A549 (cell line): ENCODE data around the gene NKD1. TPM values are rescaled to one million over a fixed set of nuclear protein-coding genes. Genes with fewer than 3 reads are reported as not detected.
"Not testable (repeated sequence)": the region's sequence is repeated elsewhere in the genome, so short reads cannot be mapped to it uniquely, and the experiment has no call there.

Experiments
- ATAC-seq, 2 experiments: fragments of 200-7000 bp in 1 of 2; fragments of >200 bp in 1 of 2; cut with Nextera tagmentation in 1 of 2; cut with Tn5 transposase in 1 of 2; 3 replicates each; pipeline versions ENCODE4 v1.8.0 to v1.9.1; 2018 to 2020; ENCODE audit warnings: mild to moderate bottlenecking in 1 of 2, moderate library complexity in 1 of 2
- CTCF ChIA-PET: fragments of 300-600 bp; sonication (Branson Sonifier 250); formaldehyde crosslinking; extraction: SDS; loops from one replicate; lab custom pipeline; 2021; ENCODE audit warnings: antibody characterized with exemption, inconsistent platforms; lab: Yijun Ruan, JAX
- POLR2A ChIA-PET: fragments of 350-600 bp; formaldehyde crosslinking; extraction: SDS; loops from one replicate; lab custom pipeline; 2021; ENCODE audit warnings: antibody characterized with exemption, inconsistent platforms; lab: Yijun Ruan, JAX
- DNase-seq, 2 experiments: peaks; one replicate each; pipeline versions ENCODE4 v3.0.0 to v3.0.0-alpha.2; 2011 to 2016; ENCODE audit warnings: low read depth in 1 of 2, low spot score in 1 of 2
- FAIRE-seq: peaks from 2 replicates; lab custom pipeline; 2011; peaks lifted over from hg19 to GRCh38; lab: Jason Lieb, UNC
- H3K27ac ChIP-seq, 2 experiments: fragments of >200 bp; sonication (Bioruptor Twin); formaldehyde crosslinking; 3 replicates each; pipeline ENCODE4 v1.5.1; 2016 to 2017
- H3K4me1 ChIP-seq: fragments of >200 bp; sonication (Bioruptor Twin); formaldehyde crosslinking; 3 replicates; pipeline ENCODE4 v1.6.1; 2016
- H3K4me2 ChIP-seq: fragments of >200 bp; sonication (Bioruptor Twin); formaldehyde crosslinking; 3 replicates; pipeline ENCODE4 v1.6.1; 2016
- H3K4me3 ChIP-seq: fragments of >200 bp; sonication (Bioruptor Twin); formaldehyde crosslinking; 3 replicates; pipeline ENCODE4 v1.5.1; 2016
- H3K9me3 ChIP-seq: fragments of >200 bp; sonication (Bioruptor Twin); formaldehyde crosslinking; 3 replicates; pipeline ENCODE4 v1.6.1; 2016
- CTCF ChIP-seq: fragments of >200 bp; sonication (Bioruptor Twin); formaldehyde crosslinking; IDR thresholded peaks from 3 replicates; pipeline ENCODE4 v1.5.1; 2016
- EHF ChIP-seq: fragments of 250-450 bp; sonication (Bioruptor Pico); IDR thresholded peaks from 2 replicates; pipeline ENCODE4 v1.5.0; 2020; ENCODE audit warnings: mild to moderate bottlenecking
- EP300 ChIP-seq, 2 experiments: fragments of >200 bp; sonication (Bioruptor Twin); formaldehyde crosslinking; IDR thresholded peaks; 2 replicates in 1 of 2; 3 replicates in 1 of 2; pipeline ENCODE4 v1.6.1; 2016 to 2017
- FOXS1 ChIP-seq: fragments of 250-450 bp; sonication (Bioruptor Pico); IDR thresholded peaks from 2 replicates; pipeline ENCODE4 v1.5.0; 2020; ENCODE audit warnings: mild to moderate bottlenecking, moderate library complexity
- HDAC2 ChIP-seq: fragments of 200-600 bp; sonication (generic); IDR thresholded peaks from 2 replicates; pipeline ENCODE4 v1.6.1; 2016
- HEYL ChIP-seq: fragments of 250-450 bp; sonication (Bioruptor Pico); IDR thresholded peaks from 2 replicates; pipeline ENCODE4 v1.8.0; 2021; ENCODE audit warnings: mild to moderate bottlenecking, moderate library complexity
- KDM1A ChIP-seq: fragments of 200-600 bp; sonication (generic); IDR thresholded peaks from 2 replicates; pipeline ENCODE4 v1.6.1; 2016; ENCODE audit warnings: low read depth, mild to moderate bottlenecking
- MAFK ChIP-seq: fragments of 450-650 bp; IDR thresholded peaks from 2 replicates; pipeline ENCODE4 v1.6.1; 2014; ENCODE audit not compliant: partially characterized antibody
- MAX ChIP-seq: IDR thresholded peaks from 2 replicates; pipeline ENCODE4 v1.6.1; 2012
- NR3C1 ChIP-seq: fragments of >200 bp; sonication (Bioruptor Twin); formaldehyde crosslinking; IDR thresholded peaks from 3 replicates; pipeline ENCODE4 v1.6.1; 2017
- PHF8 ChIP-seq: fragments of 200-600 bp; sonication (generic); IDR thresholded peaks from 2 replicates; pipeline ENCODE4 v1.6.1; 2016; ENCODE audit warnings: low read depth, mild to moderate bottlenecking, antibody characterized with exemption, moderate library complexity, borderline replicate concordance
- POLR2AphosphoS2 ChIP-seq: conservative IDR thresholded peaks from 2 replicates; pipeline ENCODE4 v1.6.1; 2012; ENCODE audit warnings: low read length, improper control_type of control experiment, inconsistent platforms
- RFX5 ChIP-seq: fragments of 450-650 bp; IDR thresholded peaks from 2 replicates; pipeline ENCODE4 v1.7.1; 2014; ENCODE audit warnings: antibody characterized with exemption, mild to moderate bottlenecking, moderate library complexity
- TP53 ChIP-seq: fragments of 250-450 bp; sonication (Bioruptor Pico); IDR thresholded peaks from 2 replicates; pipeline ENCODE4 v1.5.0; 2021; ENCODE audit warnings: mild to moderate bottlenecking, moderate library complexity
- ZNF302 ChIP-seq: fragments of 250-450 bp; sonication (Bioruptor Pico); IDR thresholded peaks from 2 replicates; pipeline ENCODE4 v1.9.0; 2021; ENCODE audit warnings: inconsistent platforms, mild to moderate bottlenecking, moderate library complexity
- WGBS: methylation state at CpG from one replicate; pipeline ENCODE4 v1.1.6; 2017; ENCODE audit errors: missing lambda C conversion rate; 5-methylcytosine and 5-hydroxymethylcytosine counted together
- polyA plus RNA-seq, 4 experiments: library from polyadenylated mRNA; depleted of rRNA in 3 of 4; stranded (reverse); fragments of >200 nt; fragmentation: RNase III in 1 of 4; extraction: RNeasy Plus Mini Kit Qiagen cat#74134 plus additional on column Dnase treatment in 1 of 4; gene quantifications; 2 replicates in 3 of 4; 3 replicates in 1 of 4; pipeline ENCODE4 v1.2.3, GENCODE V29; 2011 to 2017

The NKD1 gene
- polyA plus RNA-seq, 2 of the 4 experiments (the other 2 are of a cell fraction): 0.10 to 0.19 TPM

DNA sequence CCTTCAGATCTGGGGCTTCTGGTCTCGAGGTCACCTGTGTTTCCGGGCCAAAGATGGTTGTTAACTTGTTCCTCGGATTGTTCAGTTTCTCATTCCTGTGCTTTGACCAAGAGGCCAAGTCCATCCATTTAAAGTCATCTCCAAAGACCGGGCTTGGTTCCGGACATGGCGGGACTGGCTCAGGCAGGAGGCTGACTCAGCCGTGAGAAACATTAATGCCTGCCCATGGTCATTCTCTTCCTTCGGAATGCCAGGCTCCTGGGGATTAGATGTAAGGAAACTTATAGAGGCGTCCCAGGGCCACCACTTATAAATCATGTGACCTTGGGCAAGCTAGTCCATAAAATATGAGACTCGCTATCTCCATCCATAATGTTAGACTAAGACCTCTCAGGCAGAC is 13.6 kb upstream of the NKD1 start:
- peaks cover 3% of the 10 kb centered on the region; the same call in 1 of the 3 replicates for H3K9me3 ChIP-seq
- no peak overlapping the region for H3K4me2 ChIP-seq
- CTCF ChIA-PET: no interaction called here
- FAIRE-seq (no peak), DNase-seq (no peak), ATAC-seq (no peak)
- POLR2A ChIA-PET: no interaction called here
- H3K4me3 ChIP-seq: no peak overlapping the region
- TF ChIP-seq TP53 (CRISPR knock-in tag) (no peak), FOXS1 (CRISPR knock-in tag) (no peak), KDM1A (no peak), MAFK (no peak)
- H3K27ac ChIP-seq: no peak overlapping the region
- 58% methylated on average over 10 of the region's 10 CpGs for WGBS
- no peaks in the 10 kb centered on the region for H3K4me1 ChIP-seq

- Histone ChIP-seq H3K4me1 (no peaks in the 10 kb centered on the region), H3K4me3 (no peak overlapping the region), H3K9me3 (peaks cover under 1% of the 10 kb centered on the region; the same call in 1 of the 3 replicates), H3K27ac (no peak overlapping the region), H3K4me2 (no peak overlapping the region)
- ATAC-seq: no peak
- TF ChIP-seq EP300 (IDR thresholded peaks at IDR 0.05) (no peak), HDAC2 (no peak), RFX5 (no peak), NR3C1 (no peak), ZNF302 (CRISPR knock-in tag) (no peak), MAFK (no peak), PHF8 (no peak), CTCF (no peak), POLR2AphosphoS2 (no peak), EHF (CRISPR knock-in tag) (no peak)
- WGBS: 21% methylated on average over 2 of the region's 2 CpGs
- no peak for FAIRE-seq
- POLR2A ChIA-PET: no interaction called here
- DNase-seq: no peak
- CTCF ChIA-PET: no interaction called here
Measured at GRCh38 chr16:50534958-50535357, 13.2 kb upstream of the NKD1 start.

GRCh38 chr16:50535506-50536257 is 12.5 kb upstream of the NKD1 start:
- ChIA-PET POLR2A (no interaction called here), CTCF (interaction anchor here (1.4 to 1.5 kb wide), 3 partner anchors 12 to 28 kb away, joined by 3 to 4 read pairs (median 4); no protein-coding TSS in a partner anchor)
- FAIRE-seq (no peak), DNase-seq (no peak), ATAC-seq (no peak)
- WGBS: 26% methylated on average over 12 of the region's 12 CpGs
- Histone ChIP-seq H3K4me2 (no peak overlapping the region), H3K27ac (no peak overlapping the region), H3K9me3 (no peaks in the 10 kb centered on the region), H3K4me3 (no peak overlapping the region), H3K4me1 (no peaks in the 10 kb centered on the region)
- TF ChIP-seq MAX (no peak), HEYL (CRISPR knock-in tag) (no peak)

GRCh38 chr16:50536258-50536645 is 11.9 kb upstream of the NKD1 start:
- H3K9me3 ChIP-seq, H3K27ac ChIP-seq, DNase-seq, H3K4me2 ChIP-seq, POLR2A ChIA-PET, FAIRE-seq, H3K4me3 ChIP-seq, ATAC-seq, H3K4me1 ChIP-seq: not testable (repeated sequence)
- 36% methylated on average over 7 of the region's 7 CpGs for WGBS
- CTCF ChIA-PET: interaction anchor here (0.8 to 1.5 kb wide), 4 partner anchors 11 to 663 kb away, joined by 3 to 4 read pairs (median 4); no protein-coding TSS in a partner anchor
